22Rv1 (cell line): ENCODE data around the gene TRIM6.
"Not testable (repeated sequence)": the region's sequence is repeated elsewhere in the genome, so short reads cannot be mapped to it uniquely, and the experiment has no call there.

Source experiments
- H3K27ac ChIP-seq: fragments of 450-650 bp; 2 replicates; pipeline ENCODE4 v1.5.1; 2017
- CTCF ChIP-seq: fragments of 450-650 bp; IDR thresholded peaks from 2 replicates; pipeline ENCODE4 v1.5.1; 2017; ENCODE audit warnings: mild to moderate bottlenecking
- ZFX ChIP-seq: fragments of 450-650 bp; IDR thresholded peaks from 2 replicates; pipeline ENCODE4 v1.6.1; 2017; ENCODE audit warnings: antibody characterized with exemption, borderline replicate concordance

Gene TRIM6

GRCh38 chr11:5643585-5643984 lies 47.1 kb downstream of the TRIM6 start:
- H3K27ac ChIP-seq = no peak overlapping the region
- TF ChIP-seq ZFX (no peak), CTCF (no peak)

GRCh38 chr11:5646139-5646538 lies 49.7 kb downstream of the TRIM6 start:
- TF ChIP-seq CTCF = no peak
- TF ChIP-seq ZFX = no peak
- no peak overlapping the region for H3K27ac ChIP-seq

- no peak overlapping the region for H3K27ac ChIP-seq
- TF ChIP-seq CTCF = no peak
- no peak for TF ChIP-seq ZFX
These were observed 59.0 kb downstream of the TRIM6 start for GRCh38 chr11:5655474-5655873.

GRCh38 chr11:5656956-5657355 lies 60.5 kb downstream of the TRIM6 start:
- not testable (repeated sequence) for H3K27ac ChIP-seq

- no peak overlapping the region for H3K27ac ChIP-seq
- TF ChIP-seq ZFX (no peak), CTCF (no peak)
These were observed 61.9 kb downstream of the TRIM6 start for GRCh38 chr11:5658318-5658717.
